HG03439 (cell line): ENCODE results near the gene CNN3.

Source experiments
- ATAC-seq: cut with Tn5 transposase; IDR thresholded peaks from one replicate; pipeline ENCODE4 v1.9.1; 2021; ENCODE audit warnings: mild to moderate bottlenecking, moderate library complexity; ENCODE audit not compliant: unreplicated experiment

The CNN3 gene

DNA sequence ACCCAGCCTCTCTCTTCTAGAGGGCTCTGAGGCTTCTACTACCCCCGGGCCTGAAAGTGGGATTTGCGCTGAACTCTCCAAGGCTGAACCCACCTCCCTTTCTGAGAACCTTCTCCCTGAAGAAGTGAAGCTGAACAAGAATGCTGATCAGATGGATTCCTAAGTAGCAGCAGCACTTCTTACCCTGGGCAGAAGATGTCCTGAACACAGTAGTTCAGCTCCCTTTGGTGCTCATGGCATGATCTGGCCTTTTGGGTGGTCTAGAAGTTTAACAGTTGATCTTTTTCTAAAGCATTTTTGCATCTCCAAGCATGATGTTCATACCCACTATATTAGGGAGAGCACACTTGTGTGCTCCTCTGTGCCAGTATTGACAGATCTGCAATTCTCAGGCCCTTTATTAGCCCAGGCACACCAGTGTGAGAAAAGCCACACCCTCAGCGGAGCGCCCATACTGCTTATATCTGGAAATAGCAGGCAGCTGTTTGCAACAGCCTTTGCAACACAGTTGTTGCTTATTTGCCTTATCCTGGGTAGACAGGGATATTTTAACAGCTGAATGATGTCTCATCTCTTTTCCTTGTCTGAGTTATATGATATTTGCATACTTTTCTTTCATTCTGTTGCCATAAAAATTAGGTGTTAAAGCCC lies 34.2 kb downstream of the CNN3 start:
- ATAC-seq, result no peak

DNA sequence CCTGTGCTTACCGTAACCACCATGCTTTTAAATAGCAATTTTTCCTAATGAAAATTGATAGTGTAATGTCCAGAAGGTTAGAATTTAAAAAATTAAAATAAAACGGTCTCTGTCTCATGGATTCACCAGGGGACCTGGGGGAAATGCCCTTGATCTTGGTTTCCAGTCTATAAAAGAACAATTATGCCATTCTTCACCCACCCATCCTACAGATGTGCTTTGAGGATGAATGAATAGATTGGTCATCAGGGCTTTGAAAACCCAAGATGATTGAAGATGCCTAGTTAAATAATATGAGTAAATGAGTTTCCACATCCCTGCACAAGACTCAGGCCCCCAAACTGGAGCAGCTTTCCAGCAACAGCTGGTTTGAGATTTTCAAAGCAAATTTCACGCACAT lies 38.7 kb downstream of the CNN3 start:
- no peak for ATAC-seq

GRCh38 chr1:94887603-94888171 lies 39.2 kb downstream of the CNN3 start:
- ATAC-seq, result no peak

DNA sequence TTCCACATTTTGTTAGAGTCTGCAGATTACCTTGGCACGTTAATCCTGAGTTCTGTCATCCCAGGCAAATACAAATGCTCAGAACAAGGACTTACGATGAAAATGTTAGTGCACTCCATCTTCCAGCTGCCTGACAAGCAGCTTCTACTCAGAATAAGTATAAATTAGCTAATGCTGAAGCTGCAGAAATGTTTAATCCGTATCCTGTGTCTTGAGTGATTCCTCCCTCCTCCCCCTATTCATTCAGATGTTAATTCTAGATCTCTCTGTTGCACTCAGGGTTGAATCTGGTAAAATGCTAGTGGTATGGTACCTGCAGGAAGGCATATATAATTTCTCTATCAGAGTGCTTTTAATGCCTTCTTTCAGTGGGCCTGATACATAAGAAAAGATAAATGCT lies 39.8 kb downstream of the CNN3 start:
- no peak for ATAC-seq

GRCh38 chr1:94886361-94886760 lies 40.5 kb downstream of the CNN3 start:
- no peak for ATAC-seq

DNA sequence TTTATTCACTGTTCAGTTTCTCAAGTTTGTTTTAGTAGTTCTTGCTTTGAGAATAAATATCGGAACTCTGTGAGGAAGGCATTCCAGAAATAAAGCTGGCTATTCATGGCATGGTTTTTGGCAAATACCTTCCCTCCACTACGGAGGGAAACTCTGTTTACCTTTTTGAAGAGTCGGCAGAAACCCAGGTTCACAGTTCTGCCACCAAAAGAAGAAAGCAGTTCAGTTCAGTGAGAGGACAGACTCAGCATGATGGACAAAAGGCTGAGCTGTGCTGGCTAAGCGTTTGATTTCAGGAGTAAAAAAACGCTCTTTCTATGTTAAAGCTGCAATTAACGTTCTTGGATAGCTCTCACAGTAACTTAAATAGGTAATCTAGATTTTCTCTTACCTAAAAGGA lies 42.4 kb downstream of the CNN3 start:
- ATAC-seq, result no peak

GRCh38 chr1:94884106-94884505 lies 42.8 kb downstream of the CNN3 start:
- no peak for ATAC-seq

- ATAC-seq, result no peak
These were observed 43.2 kb downstream of the CNN3 start for GRCh38 chr1:94883691-94884090.

- ATAC-seq, result no peak
These were observed 48.6 kb downstream of the CNN3 start for GRCh38 chr1:94878329-94878728.

- no peak for ATAC-seq
These were observed 50.5 kb downstream of the CNN3 start for GRCh38 chr1:94876362-94876761.

- ATAC-seq, result no peak
These were observed 51.1 kb downstream of the CNN3 start for GRCh38 chr1:94875794-94876193.

GRCh38 chr1:94874423-94874822 lies 52.5 kb downstream of the CNN3 start:
- ATAC-seq, result no peak

- ATAC-seq, result no peak
These were observed 53.2 kb downstream of the CNN3 start for GRCh38 chr1:94873520-94874351.

GRCh38 chr1:94872771-94873495 lies 54.0 kb downstream of the CNN3 start:
- ATAC-seq, result no peak

DNA sequence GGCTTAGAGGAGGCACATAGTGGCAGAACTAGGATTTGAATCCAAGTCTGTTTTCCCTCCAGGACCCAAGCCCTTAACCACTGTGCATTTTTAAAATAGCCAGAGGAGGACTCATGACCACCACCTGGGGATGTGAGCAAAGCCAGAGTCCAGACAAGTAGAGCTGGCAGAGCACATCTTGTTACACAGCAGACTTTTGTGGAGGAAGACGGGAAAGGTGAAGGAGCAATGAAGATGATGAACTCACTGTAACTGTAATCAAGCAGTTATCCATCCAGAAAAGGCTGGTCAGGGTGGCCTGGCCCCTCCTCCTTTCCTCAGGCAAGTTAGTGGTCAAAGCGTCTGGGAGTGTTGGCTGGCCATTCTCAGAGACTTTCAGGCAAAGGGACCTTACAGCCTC lies 55.9 kb downstream of the CNN3 start:
- no peak for ATAC-seq

DNA sequence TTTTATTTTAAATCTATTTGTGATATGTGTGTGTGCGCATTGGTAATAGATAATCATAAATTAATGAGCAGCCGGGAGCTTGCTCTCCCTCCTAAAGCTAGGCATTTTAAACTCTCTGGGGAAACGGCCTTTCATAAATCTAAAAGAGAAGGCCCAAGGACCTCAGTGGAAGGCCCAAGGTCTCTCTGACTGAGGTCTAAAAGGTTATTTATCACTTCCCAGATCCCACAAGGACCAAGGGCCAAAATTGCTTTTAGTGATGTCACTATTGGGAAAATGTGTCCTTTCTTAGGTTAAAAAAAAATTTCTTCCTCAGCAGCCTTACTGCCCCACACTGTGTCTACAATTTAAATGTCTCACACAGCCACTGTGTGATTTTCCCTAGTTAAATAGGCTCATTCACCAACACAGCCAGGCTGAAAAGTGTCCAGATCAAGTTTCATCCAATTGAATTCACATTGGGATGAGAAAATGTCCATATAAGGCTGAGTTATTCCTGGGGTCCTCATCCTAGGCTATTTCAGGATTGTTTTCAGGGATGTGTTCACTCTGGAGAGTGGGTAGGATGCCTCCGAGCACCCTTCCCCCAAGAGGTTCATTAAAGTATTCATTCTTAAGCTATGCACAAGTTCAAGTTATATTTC lies 60.6 kb downstream of the CNN3 start:
- ATAC-seq, result no peak

DNA sequence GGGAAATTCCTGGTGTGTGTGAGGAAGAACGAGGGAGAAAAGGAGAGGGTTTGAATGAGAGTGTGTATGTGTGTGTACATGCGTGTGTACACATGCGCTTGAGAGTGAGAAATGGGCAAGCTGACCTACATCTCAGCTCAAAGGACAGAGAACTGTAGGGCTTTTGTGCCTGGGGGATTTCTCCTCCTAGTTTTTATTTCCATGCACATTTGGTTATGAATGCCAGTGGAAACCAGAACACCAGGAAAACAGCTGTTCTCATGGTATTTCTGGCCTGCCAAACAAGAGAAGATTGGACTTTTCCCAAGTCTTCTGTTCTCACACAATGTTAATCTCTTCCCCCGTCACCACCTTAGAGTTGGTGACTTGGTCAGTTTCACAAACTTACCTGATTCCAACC lies 61.5 kb downstream of the CNN3 start:
- no peak for ATAC-seq

DNA sequence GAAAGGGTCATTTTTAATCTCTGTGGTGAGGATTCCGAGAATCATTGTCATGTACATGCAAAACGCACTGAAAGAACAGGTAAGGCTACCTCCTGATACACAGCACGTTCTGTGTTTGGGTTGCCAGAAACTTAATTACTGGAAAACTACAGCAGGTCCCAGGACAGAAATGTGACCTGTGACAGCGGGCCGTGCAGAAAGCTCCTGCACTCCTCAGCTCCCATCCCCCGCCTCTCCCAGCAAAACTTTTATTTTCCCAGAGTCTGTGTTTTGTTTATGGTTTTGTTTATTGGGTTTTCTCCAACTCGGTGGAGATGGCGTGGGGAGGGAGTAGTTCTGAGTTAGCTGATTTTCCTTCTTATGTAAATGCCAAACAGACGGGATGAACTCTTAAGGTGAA lies 62.1 kb downstream of the CNN3 start:
- no peak for ATAC-seq

DNA sequence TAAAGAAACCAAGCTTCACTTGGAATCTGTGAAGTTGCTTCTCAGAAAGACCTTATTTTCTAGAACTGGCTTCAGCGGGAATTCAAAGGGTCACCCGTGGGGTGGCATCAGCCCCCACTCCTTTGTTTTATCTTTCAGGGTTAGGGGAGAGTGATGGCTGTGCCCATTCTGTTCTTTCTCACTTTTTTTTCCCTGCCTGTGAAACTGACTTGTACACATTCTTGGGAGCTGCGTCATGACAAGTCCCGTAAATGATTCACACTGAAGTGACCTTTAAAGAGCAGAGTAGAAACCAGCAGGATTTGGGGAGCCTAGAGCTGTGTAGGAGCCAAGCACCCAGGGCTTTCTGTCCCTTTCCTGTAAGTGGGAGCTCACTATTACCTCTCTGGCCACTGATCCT lies 63.0 kb downstream of the CNN3 start:
- no peak for ATAC-seq

DNA sequence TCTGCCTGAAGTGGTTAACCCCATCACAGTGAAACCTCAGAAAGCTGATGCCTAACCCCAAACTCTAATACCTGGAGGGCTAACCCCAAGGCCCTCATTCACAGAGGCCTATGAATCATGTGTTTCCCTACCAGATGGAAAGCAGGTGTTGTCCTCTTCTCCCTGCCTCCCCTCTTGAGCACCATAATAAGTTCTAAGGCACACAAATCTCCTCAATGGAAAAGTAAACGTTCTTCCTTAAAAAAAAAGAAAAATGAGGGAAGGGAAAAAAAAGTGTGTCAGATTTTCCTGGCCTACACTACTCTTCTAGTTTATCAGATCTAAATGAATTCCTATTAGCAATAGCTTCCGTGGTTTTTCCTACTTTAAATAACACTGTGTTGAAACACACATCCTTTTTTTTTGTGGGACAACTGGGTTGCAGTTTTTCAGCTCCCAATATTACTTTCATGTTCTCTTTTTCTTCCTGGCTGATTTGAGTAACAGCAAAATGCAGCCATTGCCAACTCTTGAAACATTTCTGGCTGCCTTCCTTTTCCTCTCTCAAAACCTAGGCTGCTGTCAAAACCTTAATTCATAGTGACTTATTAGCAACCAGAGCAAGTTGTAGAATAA lies 63.5 kb downstream of the CNN3 start:
- no peak for ATAC-seq

DNA sequence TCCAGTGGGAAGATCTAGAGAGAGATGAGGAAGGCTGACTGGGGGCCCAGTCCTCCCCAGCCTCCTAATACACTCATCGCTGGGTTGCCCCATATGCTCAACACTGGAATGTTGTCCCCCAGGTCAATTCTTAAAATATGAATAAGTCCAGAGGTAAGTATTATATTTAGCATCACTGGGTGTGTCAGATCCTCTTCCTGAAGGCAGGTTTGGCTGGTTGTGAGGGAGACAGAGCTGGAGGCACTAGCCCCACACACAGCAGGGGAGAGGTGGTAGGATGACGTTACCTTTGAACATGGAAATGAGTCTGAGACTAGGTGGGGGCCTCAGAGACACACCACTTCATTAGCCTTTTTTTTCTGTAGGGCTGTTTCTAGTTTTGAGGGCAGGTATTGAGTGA lies 64.2 kb downstream of the CNN3 start:
- ATAC-seq, result no peak
